Peyer's patch (tissue), 4 donors: ENCODE results near the gene ADGRG3. TPM values are rescaled to one million over a fixed set of nuclear protein-coding genes. Genes with fewer than 3 reads are reported as not detected.

Source experiments
- DNase-seq, 3 donors: peaks; one replicate each; pipeline ENCODE4 v3.0.0-alpha.2; 2017 to 2019
- H3K27ac ChIP-seq, 4 donors: fragments of 200-600 bp; sonication (generic); one replicate each; pipeline ENCODE4 v1.5.1; 2016 to 2019
- H3K27me3 ChIP-seq, 2 donors: fragments of 200-600 bp; sonication (generic); one replicate each; pipeline ENCODE4 v1.5.1; 2019
- H3K36me3 ChIP-seq, 3 donors: fragments of 200-600 bp; sonication (generic); one replicate each; pipeline ENCODE4 v1.5.1; 2016 to 2019
- H3K4me1 ChIP-seq, 4 donors: fragments of 200-600 bp; sonication (generic); one replicate each; pipeline ENCODE4 v1.5.1; 2016 to 2019
- H3K4me3 ChIP-seq, 4 donors: fragments of 200-600 bp; sonication (generic); 1 replicate in 3 of 4; 2 replicates in 1 of 4; pipeline ENCODE4 v1.5.1; 2016 to 2019; ENCODE audit warnings: mild to moderate bottlenecking in 1 of 4
- H3K9me3 ChIP-seq, 4 donors: fragments of 200-600 bp; sonication (generic); one replicate each; pipeline ENCODE4 v1.5.1; 2016 to 2019; ENCODE audit warnings: mild to moderate bottlenecking in 1 of 4
- CTCF ChIP-seq, 6 experiments: fragments of 450-650 bp in 4 of 6; fragments of 200-600 bp in 2 of 6; sonication (generic) in 1 of 6; IDR thresholded peaks; one replicate each; pipeline ENCODE4 v1.5.1; 2017 to 2019; ENCODE audit warnings: antibody characterized with exemption in 6 of 6, mild to moderate bottlenecking in 3 of 6, moderate library complexity in 1 of 6
- POLR2A ChIP-seq, 2 donors: fragments of 450-650 bp; IDR thresholded peaks; one replicate each; pipeline ENCODE4 v1.5.1; 2017; ENCODE audit warnings: antibody characterized with exemption in 2 of 2, mild to moderate bottlenecking in 2 of 2, moderate library complexity in 2 of 2
- total RNA-seq, 4 donors: library from RNA; depleted of rRNA; stranded (reverse); fragments of >200 nt; gene quantifications; one replicate each; pipeline ENCODE4 v1.1.0, GENCODE V29; 2016

Gene ADGRG3
- total RNA-seq, 4 donors from 2014 or later, result 0.47 to 4.1 (median 1.9) TPM

GRCh38 chr16:57666353-57667047 is 1.6 kb upstream of the ADGRG3 start:
- Histone ChIP-seq H3K4me3 (no peak overlapping the region), H3K4me1 (no peaks in the 10 kb centered on the region), H3K36me3 (peaks cover 0 to 10% (median 0%) of the 10 kb centered on the region in 3 donors), H3K27me3 (no peaks in the 10 kb centered on the region), H3K27ac (no peak overlapping the region), H3K9me3 (no peaks in the 10 kb centered on the region)
- no peak for DNase-seq
- TF ChIP-seq POLR2A (IDR thresholded peaks at IDR 0.05) (no peak), CTCF (IDR thresholded peaks at IDR 0.05) (no peak)

- peaks cover 0 to 7% (median 0%) of the 10 kb centered on the region in 3 donors for H3K36me3 ChIP-seq
- DNase-seq, result no peak
- H3K4me3 ChIP-seq, result no peak overlapping the region
- TF ChIP-seq POLR2A (IDR thresholded peaks at IDR 0.05) (no peak), CTCF (IDR thresholded peaks at IDR 0.05) (no peak)
- no peaks in the 10 kb centered on the region for H3K27me3 ChIP-seq
- H3K4me1 ChIP-seq, result no peaks in the 10 kb centered on the region
- H3K27ac ChIP-seq, result no peak overlapping the region
- H3K9me3 ChIP-seq, result no peaks in the 10 kb centered on the region
These were observed 1.0 kb upstream of the ADGRG3 start for GRCh38 chr16:57667048-57667525.

GRCh38 chr16:57667526-57668262 is 412 bp upstream of the ADGRG3 start:
- TF ChIP-seq CTCF (IDR thresholded peaks at IDR 0.05) (no peak), POLR2A (IDR thresholded peaks at IDR 0.05) (no peak)
- no peak overlapping the region for H3K4me3 ChIP-seq
- peaks cover 0 to 5% (median 0%) of the 10 kb centered on the region in 3 donors for H3K36me3 ChIP-seq
- no peak overlapping the region for H3K27ac ChIP-seq
- no peaks in the 10 kb centered on the region for H3K4me1 ChIP-seq
- no peak for DNase-seq
- H3K27me3 ChIP-seq, result no peaks in the 10 kb centered on the region
- no peaks in the 10 kb centered on the region for H3K9me3 ChIP-seq

GRCh38 chr16:57668630-57669475 is 747 bp downstream of the ADGRG3 start:
- TF ChIP-seq CTCF (IDR thresholded peaks at IDR 0.05) (no peak), POLR2A (IDR thresholded peaks at IDR 0.05) (no peak)
- no peak for DNase-seq
- H3K4me1 ChIP-seq, result no peaks in the 10 kb centered on the region
- H3K27ac ChIP-seq, result no peak overlapping the region
- no peaks in the 10 kb centered on the region for H3K9me3 ChIP-seq
- H3K36me3 ChIP-seq, result no peaks in the 10 kb centered on the region
- H3K27me3 ChIP-seq, result no peaks in the 10 kb centered on the region
- H3K4me3 ChIP-seq, result no peak overlapping the region

- Histone ChIP-seq H3K4me3 (no peak overlapping the region), H3K9me3 (no peaks in the 10 kb centered on the region), H3K36me3 (no peaks in the 10 kb centered on the region), H3K4me1 (no peaks in the 10 kb centered on the region), H3K27ac (no peak overlapping the region), H3K27me3 (no peaks in the 10 kb centered on the region)
- DNase-seq, result no peak
- TF ChIP-seq CTCF (IDR thresholded peaks at IDR 0.05), result no peak
- TF ChIP-seq POLR2A (IDR thresholded peaks at IDR 0.05), result no peak
These were observed 1.5 kb downstream of the ADGRG3 start for GRCh38 chr16:57669476-57670162.
